HepG2 (cell line): ENCODE results near the gene NIPAL3. TPM values are rescaled to one million over a fixed set of nuclear protein-coding genes. Genes with fewer than 3 reads are reported as not detected.

Experiments
- ATAC-seq: fragments of 200-7000 bp; cut with Tn5 transposase; 3 replicates; pipeline ENCODE4 v1.9.1; 2020; ENCODE audit warnings: mild to moderate bottlenecking, moderate library complexity
- BruUV-seq: library from RNA; stranded (reverse); fragments of 400-500 nt; replicated peaks from 2 replicates; lab custom pipeline; 2021; lab: Mats Ljungman, UMichigan
- CTCF ChIA-PET: fragments of 300-600 bp; formaldehyde crosslinking; extraction: SDS; loops from one replicate; lab custom pipeline; 2021; ENCODE audit warnings: low total read pairs, inconsistent platforms, low intra/inter-chr PET ratio; lab: Yijun Ruan, JAX
- POLR2A ChIA-PET: fragments of 350-600 bp; sonication (Branson Sonifier 250); formaldehyde crosslinking; loops from one replicate; lab custom pipeline; 2020; ENCODE audit warnings: antibody characterized with exemption, inconsistent platforms; lab: Yijun Ruan, JAX
- DNase-seq: peaks from one replicate; pipeline ENCODE4 v3.0.0-alpha.2; 2015; ENCODE audit warnings: low spot score
- FAIRE-seq: peaks from 3 replicates; lab custom pipeline; 2011; peaks lifted over from hg19 to GRCh38; lab: Jason Lieb, UNC
- H2AFZ ChIP-seq: one replicate; pipeline ENCODE4 v1.6.1; 2011; ENCODE audit warnings: low read length, inconsistent platforms
- H3K27ac ChIP-seq: fragments of 300-600 bp; 3 replicates; pipeline ENCODE4 v1.8.0; 2011; ENCODE audit warnings: mixed run types, mild to moderate bottlenecking, mixed read lengths, low read length, inconsistent platforms; ENCODE audit not compliant: insufficient read depth; ENCODE audit errors: extremely low read length
- H3K27me3 ChIP-seq, 2 experiments: fragments of 200-600 bp in 1 of 2; 2 replicates in 1 of 2; 3 replicates in 1 of 2; pipeline versions ENCODE4 v1.6.0 to v1.8.0; 2011; ENCODE audit warnings: low read length in 2 of 2, mild to moderate bottlenecking in 2 of 2, moderate library complexity in 2 of 2, inconsistent platforms in 1 of 2; ENCODE audit not compliant: insufficient read depth in 2 of 2, control insufficient read depth in 1 of 2
- H3K36me3 ChIP-seq, 2 experiments: fragments of 200-600 bp in 1 of 2; replicated peaks in 1 of 2; 2 replicates in 1 of 2; 3 replicates in 1 of 2; pipeline versions ENCODE4 v1.5.1 to v1.8.0; 2011; ENCODE audit warnings: low read length in 2 of 2, inconsistent platforms in 1 of 2; ENCODE audit not compliant: insufficient read depth in 2 of 2, control insufficient read depth in 1 of 2
- H3K4me1 ChIP-seq: 2 replicates; pipeline ENCODE4 v1.5.1; 2012; ENCODE audit warnings: low read length, inconsistent platforms; ENCODE audit not compliant: insufficient read depth
- H3K4me2 ChIP-seq: 2 replicates; pipeline ENCODE4 v1.6.0; 2011; ENCODE audit warnings: low read depth, low read length, inconsistent platforms
- H3K4me3 ChIP-seq, 3 experiments: fragments of 200-600 bp in 1 of 3; sonication (generic), shearing (Covaris generic) in 1 of 3; replicated peaks in 1 of 3; 2 replicates each; pipeline ENCODE4 v1.5.1; 2011 to 2016; ENCODE audit warnings: low read length in 3 of 3, inconsistent platforms in 2 of 3, low read depth in 2 of 3, mild to moderate bottlenecking in 2 of 3, control low read depth in 1 of 3, mixed read lengths in 1 of 3; ENCODE audit not compliant: insufficient read depth in 1 of 3
- H3K79me2 ChIP-seq: one replicate; pipeline ENCODE4 v1.6.1; 2011; ENCODE audit warnings: low read length, inconsistent platforms; ENCODE audit not compliant: insufficient read depth
- H3K9ac ChIP-seq: 2 replicates; pipeline ENCODE4 v1.6.0; 2011; ENCODE audit warnings: mild to moderate bottlenecking, low read depth, low read length, inconsistent platforms; ENCODE audit not compliant: insufficient read depth
- H3K9me3 ChIP-seq: 2 replicates; pipeline ENCODE4 v1.5.1; 2012; ENCODE audit warnings: mild to moderate bottlenecking, low read length
- H4K20me1 ChIP-seq: 2 replicates; pipeline ENCODE4 v1.6.0; 2011; ENCODE audit warnings: inconsistent platforms, mild to moderate bottlenecking, low read length, moderate library complexity; ENCODE audit not compliant: insufficient read depth
- ELF4 ChIP-seq: sonication (generic); formaldehyde crosslinking; IDR thresholded peaks from 2 replicates; pipeline ENCODE4 v1.5.0; 2020; ENCODE audit warnings: missing genetic modification reagents, mild to moderate bottlenecking, moderate library complexity, borderline replicate concordance
- HOXA3 ChIP-seq: sonication (generic); formaldehyde crosslinking; IDR thresholded peaks from 2 replicates; pipeline ENCODE4 v1.5.0; 2020; ENCODE audit warnings: missing genetic modification reagents
- NFRKB ChIP-seq: fragments of 450-650 bp; IDR thresholded peaks from 2 replicates; pipeline ENCODE4 v1.6.1; 2017
- XRCC5 ChIP-seq: fragments of 200-400 bp; formaldehyde crosslinking; optimal IDR thresholded peaks from 2 replicates; pipeline ENCODE3; 2017; ENCODE audit warnings: mild to moderate bottlenecking, low read length
- WGBS: methylation state at CpG from one replicate; pipeline ENCODE4 v1.1.6; 2017; ENCODE audit warnings: low lambda C conversion rate; 5-methylcytosine and 5-hydroxymethylcytosine counted together
- in situ Hi-C: cut with HindIII; loops from 2 replicates; pipeline ENCODE4 v1.10.0; 2017; ENCODE audit warnings: low pct_unique_long_range_greater_than_20kb; ENCODE audit not compliant: extremely low pct_ligation_motif_present
- intact Hi-C: fragments of 100-400 bp; cut with micrococcal nuclease; formaldehyde crosslinking; loops from one replicate; pipeline ENCODE4 v1.10.0; 2022; ENCODE audit not compliant: unreplicated experiment
- polyA plus RNA-seq, 8 experiments: library from polyadenylated mRNA; depleted of rRNA in 3 of 8; stranded (reverse) in 7 of 8; unstranded in 1 of 8; fragments of >200 nt; fragmentation: Illumina TruSeq in 4 of 8; extraction: Trizol in 4 of 8; gene quantifications; 2 replicates each; pipeline versions ENCODE4 v1.2.1 to v1.2.3, GENCODE V29; 2011 to 2016; ENCODE audit warnings: low read depth in 4 of 8, missing spikeins in 1 of 8, mixed read lengths in 1 of 8; ENCODE audit not compliant: insufficient read depth in 1 of 8
- total RNA-seq, 5 experiments: library from RNA; depleted of rRNA; stranded (reverse); fragments of >200 nt; fragmentation: Illumina TruSeq; extraction: Trizol; gene quantifications; 2 replicates each; pipeline ENCODE4 v1.2.3, GENCODE V29; 2016; ENCODE audit warnings: low read depth in 1 of 5
- TF ChIP-seq, protein P1 (sequence below): IDR thresholded peaks from 2 replicates; pipeline ENCODE4 v1.6.1; 2016; ENCODE audit warnings: missing compliant biosample characterization, missing genetic modification reagents, borderline replicate concordance

The NIPAL3 gene
- total and polyA plus RNA-seq, 2 of the 13 experiments (the other 11 are each of a cell fraction or from before 2014, with no cell fraction given) = 5.6 to 8.6 TPM

DNA sequence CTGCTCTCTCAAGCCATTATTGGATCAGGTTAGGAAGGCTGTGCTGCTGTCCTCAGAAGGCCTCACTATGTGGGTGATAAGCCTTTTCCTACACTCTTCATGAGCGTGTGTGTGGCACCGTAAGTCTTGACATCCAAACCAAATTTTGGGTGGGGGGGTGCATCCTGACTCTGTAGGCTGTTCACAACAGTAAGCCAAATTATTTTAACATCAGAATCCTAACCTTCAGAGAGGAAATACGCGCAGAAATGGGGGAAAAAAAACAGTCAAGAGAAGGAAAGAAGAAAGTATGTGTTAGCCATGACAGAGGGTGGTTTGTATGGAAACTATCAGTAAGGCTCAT, 23.0 kb upstream of the NIPAL3 start:
- intact Hi-C loops (loop anchor here (1.0 kb wide), 1 partner anchor 242 kb away; no protein-coding TSS in a partner anchor), in situ Hi-C loops (loop anchor here (5.0 to 10.0 kb wide), 2 partner anchors 190 to 318 kb away; no protein-coding TSS in a partner anchor)
- FAIRE-seq (no peak), ATAC-seq (no peak)
- H3K9ac ChIP-seq = no peak overlapping the region
- H3K27me3 ChIP-seq = no peaks in the 10 kb centered on the region
- peaks cover 23% of the 10 kb centered on the region for H3K4me1 ChIP-seq
- no peaks in the 10 kb centered on the region for H3K79me2 ChIP-seq
- H3K36me3 ChIP-seq = no peaks in the 10 kb centered on the region; a peak in 1 of 5 replicates
- no TSS peak for BruUV-seq
- WGBS = 70% methylated on average over 4 of the region's 4 CpGs
- no peaks in the 10 kb centered on the region for H4K20me1 ChIP-seq
- H3K27ac ChIP-seq = no peak overlapping the region
- TF ChIP-seq, protein P1, sequence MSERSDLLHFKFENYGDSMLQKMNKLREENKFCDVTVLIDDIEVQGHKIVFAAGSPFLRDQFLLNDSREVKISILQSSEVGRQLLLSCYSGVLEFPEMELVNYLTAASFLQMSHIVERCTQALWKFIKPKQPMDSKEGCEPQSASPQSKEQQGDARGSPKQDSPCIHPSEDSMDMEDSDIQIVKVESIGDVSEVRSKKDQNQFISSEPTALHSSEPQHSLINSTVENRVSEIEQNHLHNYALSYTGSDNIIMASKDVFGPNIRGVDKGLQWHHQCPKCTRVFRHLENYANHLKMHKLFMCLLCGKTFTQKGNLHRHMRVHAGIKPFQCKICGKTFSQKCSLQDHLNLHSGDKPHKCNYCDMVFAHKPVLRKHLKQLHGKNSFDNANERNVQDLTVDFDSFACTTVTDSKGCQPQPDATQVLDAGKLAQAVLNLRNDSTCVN (CRISPR knock-in tag) = no peak
- TF ChIP-seq ELF4 (CRISPR knock-in tag) (no peak), HOXA3 (CRISPR knock-in tag) (no peak), NFRKB (no peak), XRCC5 (peak; percentile 3)
- TF ChIP-seq, all 625 proteins: peak for 1
- DNase-seq = no peak
- Histone ChIP-seq H3K9me3 (no peaks in the 10 kb centered on the region), H2AFZ (no peak overlapping the region), H3K4me2 (no peak overlapping the region), H3K4me3 (no peak overlapping the region)
- ChIA-PET POLR2A (no interaction called here), CTCF (interaction anchor here (1.8 to 5.2 kb wide), 3 partner anchors 193 to 243 kb away, joined by 5 to 151 read pairs (median 27); no protein-coding TSS in a partner anchor)

DNA sequence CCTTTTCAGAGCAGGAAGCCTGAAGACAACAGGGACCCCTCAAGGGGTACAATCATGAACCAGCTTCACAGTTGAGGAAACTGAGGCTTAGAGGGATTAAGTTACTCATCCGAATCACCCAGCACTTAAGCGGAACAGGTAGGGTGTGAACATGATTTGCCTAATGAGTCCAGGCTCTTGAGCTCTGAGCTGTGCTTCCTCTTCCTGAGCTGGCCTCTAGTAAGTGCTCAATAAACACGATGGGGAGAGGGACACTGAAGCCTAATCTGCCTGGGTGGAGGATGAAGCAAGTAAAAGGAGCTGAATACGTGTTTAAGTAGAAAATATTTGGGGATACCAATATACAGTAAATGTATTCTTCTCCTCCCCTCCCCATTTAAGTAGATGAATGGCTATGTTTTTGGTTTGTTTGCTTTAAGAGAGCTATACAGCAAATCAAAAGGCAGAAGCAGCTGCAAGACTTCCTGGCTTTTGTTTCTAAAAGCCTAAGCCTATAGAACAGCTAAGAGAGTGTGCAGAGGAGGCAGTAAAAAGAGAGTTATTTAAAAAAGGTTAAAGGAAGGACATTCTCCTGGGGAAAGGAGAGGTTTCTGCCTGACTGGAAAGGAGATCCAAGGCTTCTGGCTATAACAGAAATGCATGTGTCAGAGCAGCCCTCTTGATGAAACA, 22.5 kb upstream of the NIPAL3 start:
- intact Hi-C loops = loop anchor here (1.0 kb wide), 1 partner anchor 243 kb away; no protein-coding TSS in a partner anchor
- Histone ChIP-seq H3K9ac (no peak overlapping the region), H3K4me1 (peaks cover 23% of the 10 kb centered on the region), H4K20me1 (no peaks in the 10 kb centered on the region), H3K4me2 (no peak overlapping the region), H3K27ac (no peak overlapping the region), H3K79me2 (no peaks in the 10 kb centered on the region), H2AFZ (no peak overlapping the region), H3K9me3 (no peaks in the 10 kb centered on the region), H3K4me3 (no peak overlapping the region), H3K36me3 (no peaks in the 10 kb centered on the region; a peak in 1 of 5 replicates), H3K27me3 (no peaks in the 10 kb centered on the region)
- POLR2A ChIA-PET = interaction anchor here (0.7 kb wide), 1 partner anchor 194 kb away, joined by 3 read pairs; no protein-coding TSS in a partner anchor
- CTCF ChIA-PET = interaction anchor here (1.8 to 5.2 kb wide), 3 partner anchors 193 to 242 kb away, joined by 5 to 151 read pairs (median 27); no protein-coding TSS in a partner anchor
- BruUV-seq = no TSS peak
- WGBS = 81% methylated on average over 4 of the region's 4 CpGs
- ATAC-seq = no peak
- DNase-seq = no peak
- no peak for FAIRE-seq
- in situ Hi-C loops = loop anchor here (5.0 to 10.0 kb wide), 2 partner anchors 191 to 318 kb away; no protein-coding TSS in a partner anchor
